ENCODE data around the gene CARD10. TPM values are rescaled to one million over a fixed set of nuclear protein-coding genes. Genes with fewer than 3 reads are reported as not detected.

The CARD10 gene
- total RNA-seq, 2 donors from 2014 or later = 20.3 to 24.4 TPM

- Mint-ChIP-seq H3K9me3 (peaks cover 13% of the 10 kb centered on the region), H3K4me3 (no peak overlapping the region), H3K27ac (peak overlapping the region; percentile 9), H3K27me3 (ENCODE audit: insufficient read depth) (no peaks in the 10 kb centered on the region), H3K36me3 (ENCODE audit: low read depth) (no peaks in the 10 kb centered on the region), H3K4me1 (peaks cover 2% of the 10 kb centered on the region)
- no peak overlapping the region for H3K9ac ChIP-seq (ENCODE audit: extremely low read depth, low read length, poor library complexity, severe bottlenecking)
- peak; percentile 51 for DNase-seq
- WGBS, 2 experiments (ENCODE audit: insufficient coverage in 1 of 2, insufficient read length in 1 of 2) = 75 to 77% methylated on average over 16 to 21 of the region's 21 CpGs
- H3K4me1 ChIP-seq (ENCODE audit: control insufficient read depth, insufficient read depth, low read length) = peaks cover 10% of the 10 kb centered on the region
- TF ChIP-seq CTCF (conservative IDR thresholded peaks at IDR 0.05) = no peak
- H3K27me3 ChIP-seq (ENCODE audit: control insufficient read depth, insufficient read depth, low read length, poor library complexity, severe bottlenecking) = peaks cover 17% of the 10 kb centered on the region
- no peaks in the 10 kb centered on the region for H3K36me3 ChIP-seq (ENCODE audit: control insufficient read depth, insufficient read depth, low read length)
- peaks cover 11% of the 10 kb centered on the region for H3K9me3 ChIP-seq (ENCODE audit: control insufficient read depth, low read length)
- no peak overlapping the region for H3K27ac ChIP-seq (ENCODE audit: low read depth, low read length)
- no peak overlapping the region for H3K4me3 ChIP-seq (ENCODE audit: low read length)
These were observed 64.1 kb downstream of the CARD10 start for GRCh38 chr22:37454857-37455686.

- Histone ChIP-seq H3K27ac (ENCODE audit: low read depth, low read length) (no peak overlapping the region), H3K36me3 (ENCODE audit: control insufficient read depth, insufficient read depth, low read length) (no peaks in the 10 kb centered on the region), H3K4me3 (ENCODE audit: low read length) (no peak overlapping the region), H3K9me3 (ENCODE audit: control insufficient read depth, low read length) (peaks cover 11% of the 10 kb centered on the region), H3K4me1 (ENCODE audit: control insufficient read depth, insufficient read depth, low read length) (peaks cover 10% of the 10 kb centered on the region), H3K27me3 (ENCODE audit: control insufficient read depth, insufficient read depth, low read length, poor library complexity, severe bottlenecking) (peaks cover 10% of the 10 kb centered on the region), H3K9ac (ENCODE audit: extremely low read depth, low read length, poor library complexity, severe bottlenecking) (no peak overlapping the region)
- peaks cover 2% of the 10 kb centered on the region for H3K4me1 Mint-ChIP-seq
- H3K27me3 Mint-ChIP-seq (ENCODE audit: insufficient read depth) = no peaks in the 10 kb centered on the region
- no peaks in the 10 kb centered on the region for H3K36me3 Mint-ChIP-seq (ENCODE audit: low read depth)
- peaks cover 13% of the 10 kb centered on the region for H3K9me3 Mint-ChIP-seq
- H3K27ac Mint-ChIP-seq = no peak overlapping the region
- peak; percentile 42 for DNase-seq
- no peak overlapping the region for H3K4me3 Mint-ChIP-seq
- no peak for TF ChIP-seq CTCF (conservative IDR thresholded peaks at IDR 0.05)
- WGBS, 2 experiments (ENCODE audit: insufficient coverage in 1 of 2, insufficient read length in 1 of 2) = 94 to 96% methylated on average over 4 to 7 of the region's 7 CpGs
These were observed 65.5 kb downstream of the CARD10 start for GRCh38 chr22:37453696-37454095.

GRCh38 chr22:37451218-37451617, 68.0 kb downstream of the CARD10 start:
- no peaks in the 10 kb centered on the region for H3K27me3 ChIP-seq (ENCODE audit: control insufficient read depth, insufficient read depth, low read length, poor library complexity, severe bottlenecking)
- H3K4me3 Mint-ChIP-seq = no peak overlapping the region
- H3K27ac ChIP-seq (ENCODE audit: low read depth, low read length) = no peak overlapping the region
- DNase-seq = no peak
- H3K27me3 Mint-ChIP-seq (ENCODE audit: insufficient read depth) = no peaks in the 10 kb centered on the region
- H3K36me3 ChIP-seq (ENCODE audit: control insufficient read depth, insufficient read depth, low read length) = no peaks in the 10 kb centered on the region
- no peak overlapping the region for H3K9ac ChIP-seq (ENCODE audit: extremely low read depth, low read length, poor library complexity, severe bottlenecking)
- H3K4me1 ChIP-seq (ENCODE audit: control insufficient read depth, insufficient read depth, low read length) = peaks cover 7% of the 10 kb centered on the region
- H3K4me3 ChIP-seq (ENCODE audit: low read length) = no peak overlapping the region
- WGBS, 2 experiments (ENCODE audit: insufficient coverage in 1 of 2, insufficient read length in 1 of 2) = 94 to 100% methylated on average over 1 of the region's 1 CpG
- H3K36me3 Mint-ChIP-seq (ENCODE audit: low read depth) = no peaks in the 10 kb centered on the region
- H3K27ac Mint-ChIP-seq = no peak overlapping the region
- peaks cover 11% of the 10 kb centered on the region for H3K9me3 ChIP-seq (ENCODE audit: control insufficient read depth, low read length)
- peaks cover 13% of the 10 kb centered on the region for H3K9me3 Mint-ChIP-seq
- no peak for TF ChIP-seq CTCF (conservative IDR thresholded peaks at IDR 0.05)
- peaks cover 2% of the 10 kb centered on the region for H3K4me1 Mint-ChIP-seq
